ENCODE measurements around the gene GJB5.

GJB5 gene

DNA sequence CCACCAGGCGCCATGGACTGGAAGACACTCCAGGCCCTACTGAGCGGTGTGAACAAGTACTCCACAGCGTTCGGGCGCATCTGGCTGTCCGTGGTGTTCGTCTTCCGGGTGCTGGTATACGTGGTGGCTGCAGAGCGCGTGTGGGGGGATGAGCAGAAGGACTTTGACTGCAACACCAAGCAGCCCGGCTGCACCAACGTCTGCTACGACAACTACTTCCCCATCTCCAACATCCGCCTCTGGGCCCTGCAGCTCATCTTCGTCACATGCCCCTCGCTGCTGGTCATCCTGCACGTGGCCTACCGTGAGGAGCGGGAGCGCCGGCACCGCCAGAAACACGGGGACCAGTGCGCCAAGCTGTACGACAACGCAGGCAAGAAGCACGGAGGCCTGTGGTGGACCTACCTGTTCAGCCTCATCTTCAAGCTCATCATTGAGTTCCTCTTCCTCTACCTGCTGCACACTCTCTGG lies 29.9 kb downstream of the GJB5 start:
- Histone ChIP-seq H3K27ac (ENCODE audit: low read depth, low read length) (no peak overlapping the region), H3K4me3 (ENCODE audit: low read length) (no peak overlapping the region), H3K27me3 (ENCODE audit: control insufficient read depth, low read length) (no peaks in the 10 kb centered on the region), H3F3A (ENCODE audit: control insufficient read depth, insufficient read depth) (no peaks in the 10 kb centered on the region), H3K36me3 (ENCODE audit: control insufficient read depth, low read length) (no peaks in the 10 kb centered on the region), H3K79me2 (ENCODE audit: control insufficient read depth, low read length) (no peaks in the 10 kb centered on the region), H3K9me3 (ENCODE audit: control insufficient read depth, insufficient read depth, low read length) (no peaks in the 10 kb centered on the region), H3K4me2 (ENCODE audit: low read length) (no peak overlapping the region), H3K9me2 (replicated peaks; ENCODE audit: control insufficient read depth, low read length) (no peaks in the 10 kb centered on the region), H4K20me1 (ENCODE audit: control insufficient read depth, insufficient read depth, low read depth, low read length) (no peaks in the 10 kb centered on the region), H3K4me1 (ENCODE audit: control insufficient read depth, low read length) (no peaks in the 10 kb centered on the region)
- no peak for TF ChIP-seq EZH2phosphoT487 (IDR thresholded peaks at IDR 0.05; ENCODE audit: borderline replicate concordance, low read length)
- TF ChIP-seq, protein P1, sequence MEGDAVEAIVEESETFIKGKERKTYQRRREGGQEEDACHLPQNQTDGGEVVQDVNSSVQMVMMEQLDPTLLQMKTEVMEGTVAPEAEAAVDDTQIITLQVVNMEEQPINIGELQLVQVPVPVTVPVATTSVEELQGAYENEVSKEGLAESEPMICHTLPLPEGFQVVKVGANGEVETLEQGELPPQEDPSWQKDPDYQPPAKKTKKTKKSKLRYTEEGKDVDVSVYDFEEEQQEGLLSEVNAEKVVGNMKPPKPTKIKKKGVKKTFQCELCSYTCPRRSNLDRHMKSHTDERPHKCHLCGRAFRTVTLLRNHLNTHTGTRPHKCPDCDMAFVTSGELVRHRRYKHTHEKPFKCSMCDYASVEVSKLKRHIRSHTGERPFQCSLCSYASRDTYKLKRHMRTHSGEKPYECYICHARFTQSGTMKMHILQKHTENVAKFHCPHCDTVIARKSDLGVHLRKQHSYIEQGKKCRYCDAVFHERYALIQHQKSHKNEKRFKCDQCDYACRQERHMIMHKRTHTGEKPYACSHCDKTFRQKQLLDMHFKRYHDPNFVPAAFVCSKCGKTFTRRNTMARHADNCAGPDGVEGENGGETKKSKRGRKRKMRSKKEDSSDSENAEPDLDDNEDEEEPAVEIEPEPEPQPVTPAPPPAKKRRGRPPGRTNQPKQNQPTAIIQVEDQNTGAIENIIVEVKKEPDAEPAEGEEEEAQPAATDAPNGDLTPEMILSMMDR (IDR thresholded peaks at IDR 0.05; ENCODE audit: low read depth, low read length, poor library complexity, severe bottlenecking), result no peak

- Histone ChIP-seq H3K79me2 (ENCODE audit: control insufficient read depth, low read length) (no peaks in the 10 kb centered on the region), H3K4me2 (ENCODE audit: low read length) (no peak overlapping the region), H3K9me3 (ENCODE audit: control insufficient read depth, insufficient read depth, low read length) (no peaks in the 10 kb centered on the region), H3K4me3 (ENCODE audit: low read length) (no peak overlapping the region), H3F3A (ENCODE audit: control insufficient read depth, insufficient read depth) (no peaks in the 10 kb centered on the region), H3K4me1 (ENCODE audit: control insufficient read depth, low read length) (no peaks in the 10 kb centered on the region), H3K36me3 (ENCODE audit: control insufficient read depth, low read length) (no peaks in the 10 kb centered on the region), H3K27ac (ENCODE audit: low read depth, low read length) (no peak overlapping the region), H3K27me3 (ENCODE audit: control insufficient read depth, low read length) (no peaks in the 10 kb centered on the region), H3K9me2 (replicated peaks; ENCODE audit: control insufficient read depth, low read length) (no peaks in the 10 kb centered on the region), H4K20me1 (ENCODE audit: control insufficient read depth, insufficient read depth, low read depth, low read length) (no peaks in the 10 kb centered on the region)
- no peak for TF ChIP-seq EZH2phosphoT487 (IDR thresholded peaks at IDR 0.05; ENCODE audit: borderline replicate concordance, low read length)
- TF ChIP-seq, protein P1 (IDR thresholded peaks at IDR 0.05; ENCODE audit: low read depth, low read length, poor library complexity, severe bottlenecking), result no peak
Observed at GRCh38 chr1:34785231-34785874, 30.5 kb downstream of the GJB5 start.

GRCh38 chr1:34785875-34786470 lies 31.1 kb downstream of the GJB5 start:
- H4K20me1 ChIP-seq (ENCODE audit: control insufficient read depth, insufficient read depth, low read depth, low read length), result no peaks in the 10 kb centered on the region
- TF ChIP-seq EZH2phosphoT487 (IDR thresholded peaks at IDR 0.05; ENCODE audit: borderline replicate concordance, low read length), result no peak
- TF ChIP-seq, protein P1 (IDR thresholded peaks at IDR 0.05; ENCODE audit: low read depth, low read length, poor library complexity, severe bottlenecking), result no peak
- no peak overlapping the region for H3K4me2 ChIP-seq (ENCODE audit: low read length)
- no peaks in the 10 kb centered on the region for H3K9me3 ChIP-seq (ENCODE audit: control insufficient read depth, insufficient read depth, low read length)
- H3K79me2 ChIP-seq (ENCODE audit: control insufficient read depth, low read length), result no peaks in the 10 kb centered on the region
- no peak overlapping the region for H3K27ac ChIP-seq (ENCODE audit: low read depth, low read length)
- H3K4me1 ChIP-seq (ENCODE audit: control insufficient read depth, low read length), result no peaks in the 10 kb centered on the region
- H3K27me3 ChIP-seq (ENCODE audit: control insufficient read depth, low read length), result peaks cover 4% of the 10 kb centered on the region; the same call in 1 of the 2 replicates
- no peaks in the 10 kb centered on the region for H3F3A ChIP-seq (ENCODE audit: control insufficient read depth, insufficient read depth)
- H3K4me3 ChIP-seq (ENCODE audit: low read length), result no peak overlapping the region
- H3K36me3 ChIP-seq (ENCODE audit: control insufficient read depth, low read length), result no peaks in the 10 kb centered on the region
- no peaks in the 10 kb centered on the region for H3K9me2 ChIP-seq (replicated peaks; ENCODE audit: control insufficient read depth, low read length)
